Lung microvascular endothelial cell (primary cell): ENCODE data around the gene TJP1. TPM values are rescaled to one million over a fixed set of nuclear protein-coding genes. Genes with fewer than 3 reads are reported as not detected.
"Not testable (repeated sequence)": the region's sequence is repeated elsewhere in the genome, so short reads cannot be mapped to it uniquely, and the experiment has no call there.

Experiments
- DNase-seq, 2 donors: peaks; one replicate each; pipeline versions ENCODE4 v3.0.0 to v3.0.0-alpha.2; 2010; ENCODE audit warnings: low read depth in 2 of 2
- total RNA-seq: library from RNA; depleted of rRNA; stranded (reverse); fragments of >200 nt; gene quantifications from 2 replicates; pipeline ENCODE4 v1.2.1, GENCODE V29; 2014

TJP1 gene
- total RNA-seq, 1 donor from 2014 or later, result 68.1 TPM

DNA sequence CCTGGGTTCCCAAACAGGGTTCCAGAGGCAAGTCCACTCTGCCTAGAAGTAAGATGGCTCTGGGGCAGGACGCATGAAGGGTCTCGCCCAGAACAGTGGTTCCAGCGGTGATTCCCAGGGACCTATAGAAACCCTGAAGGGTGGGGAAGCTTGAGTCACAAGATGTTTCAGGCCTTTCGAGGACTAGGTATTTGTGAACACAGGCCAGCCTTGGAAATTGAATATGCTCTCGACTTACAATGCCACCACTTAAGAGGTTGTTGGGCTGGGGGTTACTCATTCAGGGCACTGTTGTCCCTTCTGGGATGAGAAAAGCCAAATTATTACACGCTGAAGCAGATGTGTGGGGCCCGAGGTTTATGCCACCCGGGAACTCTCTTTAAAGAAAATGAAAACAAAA is 152.0 kb downstream of the TJP1 start:
- no peak for DNase-seq

DNA sequence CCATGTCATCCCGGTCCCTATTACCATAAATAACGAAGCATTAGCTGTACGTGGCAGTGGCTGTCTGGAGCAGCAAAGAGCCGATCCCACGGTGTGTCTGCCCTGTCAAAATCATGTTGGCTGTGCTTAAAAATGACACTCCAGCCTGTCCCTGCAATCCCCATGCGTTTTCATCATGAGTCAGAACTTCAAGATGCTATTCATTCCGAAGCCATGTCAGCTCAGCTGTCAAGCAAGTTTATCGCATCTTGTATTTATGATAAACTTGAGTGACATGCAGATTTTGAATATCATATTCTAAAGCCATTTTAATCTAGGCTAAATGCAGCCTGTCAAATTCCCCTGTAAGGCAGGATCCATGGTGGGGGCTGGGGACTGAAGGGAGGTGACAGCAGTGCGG is 152.4 kb downstream of the TJP1 start:
- DNase-seq, result peak in 1 of 2 donors; percentile 46

DNA sequence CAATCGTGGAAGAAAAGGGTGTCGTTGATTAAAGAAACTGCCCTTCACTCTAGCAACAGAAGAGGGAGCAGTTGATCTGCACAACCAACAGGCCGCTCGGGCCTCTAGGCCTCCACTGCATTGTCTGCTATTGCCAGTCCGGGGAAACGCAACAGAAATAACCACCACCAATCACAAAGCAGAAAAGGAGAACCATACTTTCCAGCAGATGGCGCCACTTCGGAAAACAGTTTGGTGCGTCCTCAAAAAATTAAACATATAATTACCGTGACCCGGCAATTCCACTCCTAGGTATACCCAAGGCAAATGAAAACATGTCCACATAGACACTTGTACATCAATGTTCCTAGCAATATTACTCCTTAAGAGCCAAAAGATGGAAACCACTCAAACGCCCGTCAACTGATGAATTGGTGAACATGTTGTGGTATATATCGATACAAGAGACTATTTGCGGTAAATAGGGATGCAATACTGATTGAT is 154.1 kb downstream of the TJP1 start:
- peak; percentile 95 for DNase-seq

GRCh38 chr15:29666241-29666640 is 156.0 kb downstream of the TJP1 start:
- no peak for DNase-seq

DNA sequence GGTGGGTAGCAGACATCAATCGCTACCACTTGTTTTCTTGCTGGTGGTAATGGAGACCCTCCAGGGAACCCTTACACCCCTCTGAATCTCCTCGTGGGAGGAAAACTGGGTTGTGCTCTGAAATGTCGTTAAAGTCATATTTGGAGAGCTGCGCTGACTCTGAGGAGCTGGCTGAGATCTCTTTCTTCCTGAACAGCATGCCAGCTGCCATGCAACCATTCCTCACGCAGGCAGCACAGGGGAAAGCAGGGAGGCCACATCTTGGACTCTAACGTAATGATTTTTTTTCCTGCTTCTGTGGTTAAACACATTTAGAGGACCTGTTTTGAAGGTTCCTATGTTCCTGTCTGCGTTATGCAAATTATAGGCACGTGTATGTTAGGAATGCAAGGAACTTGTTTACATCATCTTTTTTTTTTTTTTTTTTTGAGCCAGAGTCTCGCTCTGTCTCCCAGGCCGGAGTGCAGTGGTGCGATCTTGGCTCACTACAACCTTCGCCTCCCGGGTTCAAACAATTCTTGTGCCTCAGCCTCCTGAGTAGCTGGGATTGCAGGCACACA is 156.7 kb downstream of the TJP1 start:
- DNase-seq, result no peak

- no peak for DNase-seq
These were observed 157.9 kb downstream of the TJP1 start for GRCh38 chr15:29664406-29664805.

- DNase-seq, result not testable (repeated sequence)
These were observed 164.8 kb downstream of the TJP1 start for GRCh38 chr15:29657476-29657817.

- no peak for DNase-seq
These were observed 165.4 kb downstream of the TJP1 start for GRCh38 chr15:29656636-29657475.

DNA sequence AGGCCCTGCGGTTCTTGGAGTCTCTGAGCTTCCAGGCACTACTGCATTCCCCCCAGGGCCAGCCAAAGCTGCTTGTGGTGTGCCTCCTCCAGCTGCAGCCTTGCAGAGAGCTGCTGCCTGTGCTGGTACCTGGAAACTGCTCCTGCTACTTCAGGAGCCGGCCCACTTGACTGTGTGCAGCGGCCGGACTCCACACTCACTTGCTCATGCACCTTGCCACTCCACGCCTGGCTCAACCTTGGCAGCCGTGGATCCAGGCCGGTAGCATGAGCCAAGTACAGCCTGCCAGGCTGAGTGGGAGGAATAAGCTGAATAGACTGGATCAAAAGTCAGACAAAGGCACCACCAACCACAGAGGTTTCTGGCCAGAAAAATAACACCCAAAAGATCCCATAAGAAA is 169.7 kb downstream of the TJP1 start:
- no peak for DNase-seq

DNA sequence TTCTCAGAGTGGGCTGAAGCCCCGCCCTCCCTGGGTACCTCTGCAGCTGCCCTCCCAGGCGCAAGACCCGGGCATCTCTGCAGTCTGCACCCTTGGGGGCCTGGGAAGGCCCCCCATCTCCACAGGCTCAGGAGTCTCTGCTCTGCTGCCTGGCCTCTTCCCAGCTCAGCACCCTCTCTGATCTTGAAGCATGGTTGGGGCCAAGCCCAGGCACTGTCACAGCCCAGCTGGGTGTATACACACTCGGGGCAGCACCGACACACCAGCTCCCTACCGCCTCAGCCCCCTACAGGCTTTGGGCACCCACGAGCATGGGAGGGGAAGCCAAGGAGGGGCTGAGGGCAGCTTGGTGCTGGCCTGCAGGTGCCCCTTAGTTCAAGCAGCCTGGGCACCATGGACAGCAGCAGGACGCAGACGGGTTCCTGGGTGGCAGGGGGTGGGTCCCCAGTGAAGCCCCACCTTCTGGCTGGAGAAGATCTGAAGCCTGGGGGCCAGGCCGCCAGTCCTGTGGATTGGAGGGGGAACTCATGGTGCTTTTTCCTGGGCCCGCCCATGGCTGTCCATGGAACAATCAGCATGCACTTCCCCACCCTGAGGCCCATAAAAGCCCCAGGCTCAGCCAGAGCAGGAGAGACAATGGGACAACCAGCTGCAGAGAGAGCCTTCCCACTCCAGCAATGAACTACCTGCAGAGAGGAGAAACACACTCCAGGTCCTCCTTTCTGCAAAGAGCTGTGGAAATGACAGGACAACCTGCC is 170.6 kb downstream of the TJP1 start:
- DNase-seq, result no peak
